Adrenal gland (tissue), 12 donors: Measurements from ENCODE around the gene THSD4. TPM values are rescaled to one million over a fixed set of nuclear protein-coding genes. Genes with fewer than 3 reads are reported as not detected.

ENCODE experiments used
- DNase-seq, 7 donors: peaks; one replicate each; pipeline ENCODE4 v3.0.0-alpha.2; 2019 to 2020
- H3K27ac ChIP-seq, 5 donors: fragments of 200-600 bp; sonication (generic) in 4 of 5; 1 replicate in 3 of 5; 2 replicates in 2 of 5; pipeline versions ENCODE4 v1.5.1 to v1.8.0; 2016 to 2020; ENCODE audit warnings: mild to moderate bottlenecking in 1 of 5
- H3K27me3 ChIP-seq: fragments of 200-600 bp; 2 replicates; pipeline ENCODE4 v1.8.0; 2021
- H3K36me3 ChIP-seq, 2 donors: fragments of 200-600 bp; replicated peaks in 1 of 2; 1 replicate in 1 of 2; 2 replicates in 1 of 2; pipeline versions ENCODE4 v1.5.1 to v1.8.0; 2018 to 2022
- H3K4me1 ChIP-seq, 2 donors: fragments of 200-600 bp; replicated peaks in 1 of 2; 1 replicate in 1 of 2; 2 replicates in 1 of 2; pipeline versions ENCODE4 v1.5.1 to v1.8.0; 2018 to 2021
- H3K4me3 ChIP-seq, 4 donors: fragments of 200-600 bp; sonication (generic) in 3 of 4; one replicate each; pipeline ENCODE4 v1.5.1; 2016 to 2018
- H3K9me3 ChIP-seq, 3 donors: fragments of 200-600 bp; sonication (generic) in 1 of 3; replicated peaks in 1 of 3; 1 replicate in 2 of 3; 2 replicates in 1 of 3; pipeline versions ENCODE4 v1.5.1 to v1.8.0; 2016 to 2021
- POLR2A ChIP-seq, 2 donors: fragments of 450-650 bp; IDR thresholded peaks; one replicate each; pipeline ENCODE4 v1.6.1; 2017; ENCODE audit warnings: antibody characterized with exemption in 2 of 2, mild to moderate bottlenecking in 2 of 2, moderate library complexity in 1 of 2
- WGBS, 4 donors: extraction: QIAGEN DNeasy Blood & Tissue Kit in 2 of 4; methylation state at CpG; one replicate each; pipeline versions ENCODE4 v1.1.5 to v1.1.7; 2013 to 2017; 5-methylcytosine and 5-hydroxymethylcytosine counted together
- intact Hi-C, 2 donors: fragments of 100-400 bp; cut with DNase I; formaldehyde crosslinking; loops; one replicate each; pipeline versions ENCODE4 v1.14.1 to v1.15.0; 2022 to 2023
- polyA plus RNA-seq, 3 donors: library from polyadenylated mRNA; stranded (reverse); fragments of 200-250 nt in 2 of 3; fragments of 350-450 nt in 1 of 3; fragmentation: Illumina TruSeq in 1 of 3; extraction: RNeasy Lipid Tissue Mini Kit (QIAGEN cat#74804) in 1 of 3; gene quantifications; one replicate each; pipeline ENCODE4 v1.2.3, GENCODE V29; 2013 to 2014
- total RNA-seq, 9 donors: library from RNA; depleted of rRNA in 4 of 9; stranded (reverse); fragments of >200 nt in 4 of 9; fragments of 120-200 nt in 1 of 9; fragmentation: NEBNext Ultra II Directional in 1 of 9; extraction: Animal tissue kit (Norgen Biotek cat#: 25700) in 1 of 9; gene quantifications; one replicate each; pipeline versions ENCODE4 v1.1.0 to v1.2.4, GENCODE V29; 2013 to 2023
- TF ChIP-seq, protein P1 (sequence below), 6 experiments: fragments of 450-650 bp in 4 of 6; fragments of 200-600 bp in 2 of 6; sonication (generic) in 1 of 6; IDR thresholded peaks; 1 replicate in 5 of 6; 2 replicates in 1 of 6; pipeline versions ENCODE4 v1.5.1 to v1.8.0; 2016 to 2021; ENCODE audit warnings: antibody characterized with exemption in 6 of 6, mild to moderate bottlenecking in 2 of 6, moderate library complexity in 1 of 6
- donor health status: healthy with polysubstance abuse.
- donor health status: Bipolar disorder and iron deficiency.
- donor health status: DM: yes; HTN: yes; CAD: no.
- donor health status: DM: no; HTN: no; CAD: no.
- donor health status: DM: no; HTN: no; CAD: no.
- donor health status: DM: yes; HTN: yes; CAD: no.

THSD4 gene
- total and polyA plus RNA-seq, 12 donors, result 5.3 to 53.2 (median 23.2) TPM

DNA sequence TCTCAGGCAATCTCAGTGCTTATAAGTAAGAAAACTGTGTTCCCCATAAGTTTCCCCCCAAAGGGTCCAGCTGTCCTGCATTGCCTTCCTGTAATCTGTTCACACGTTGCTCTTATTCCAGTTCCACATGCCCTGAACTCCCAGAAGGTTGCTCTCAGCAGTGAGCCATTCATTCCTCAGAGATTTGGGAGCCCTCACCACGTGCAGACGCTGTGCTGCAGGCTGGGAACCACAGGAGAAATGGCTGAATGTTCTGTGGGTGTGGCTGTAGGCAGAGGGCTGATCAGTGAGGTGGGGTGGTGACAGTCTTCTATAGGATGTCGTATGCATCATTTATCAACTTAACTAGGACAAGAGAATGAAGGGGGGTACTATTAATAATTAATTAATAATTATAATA is 3.3 kb upstream of the THSD4 start:
- H3K27me3 ChIP-seq, result no peaks in the 10 kb centered on the region
- H3K4me1 ChIP-seq, result peaks cover 6 to 10% of the 10 kb centered on the region in 2 donors
- H3K27ac ChIP-seq, result no peak overlapping the region
- H3K9me3 ChIP-seq, result no peaks in the 10 kb centered on the region
- 65 to 77% (median 75%) methylated on average over 4 of the region's 4 CpGs for whole genome bisulfite sequencing, 4 donors
- TF ChIP-seq, protein P1, sequence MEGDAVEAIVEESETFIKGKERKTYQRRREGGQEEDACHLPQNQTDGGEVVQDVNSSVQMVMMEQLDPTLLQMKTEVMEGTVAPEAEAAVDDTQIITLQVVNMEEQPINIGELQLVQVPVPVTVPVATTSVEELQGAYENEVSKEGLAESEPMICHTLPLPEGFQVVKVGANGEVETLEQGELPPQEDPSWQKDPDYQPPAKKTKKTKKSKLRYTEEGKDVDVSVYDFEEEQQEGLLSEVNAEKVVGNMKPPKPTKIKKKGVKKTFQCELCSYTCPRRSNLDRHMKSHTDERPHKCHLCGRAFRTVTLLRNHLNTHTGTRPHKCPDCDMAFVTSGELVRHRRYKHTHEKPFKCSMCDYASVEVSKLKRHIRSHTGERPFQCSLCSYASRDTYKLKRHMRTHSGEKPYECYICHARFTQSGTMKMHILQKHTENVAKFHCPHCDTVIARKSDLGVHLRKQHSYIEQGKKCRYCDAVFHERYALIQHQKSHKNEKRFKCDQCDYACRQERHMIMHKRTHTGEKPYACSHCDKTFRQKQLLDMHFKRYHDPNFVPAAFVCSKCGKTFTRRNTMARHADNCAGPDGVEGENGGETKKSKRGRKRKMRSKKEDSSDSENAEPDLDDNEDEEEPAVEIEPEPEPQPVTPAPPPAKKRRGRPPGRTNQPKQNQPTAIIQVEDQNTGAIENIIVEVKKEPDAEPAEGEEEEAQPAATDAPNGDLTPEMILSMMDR (IDR thresholded peaks at IDR 0.05), result no peak
- TF ChIP-seq POLR2A (IDR thresholded peaks at IDR 0.05), result no peak
- H3K4me3 ChIP-seq, result no peak overlapping the region
- no peaks in the 10 kb centered on the region for H3K36me3 ChIP-seq
- DNase-seq, result no peak
- intact Hi-C loops, result loop anchor here in 1 of 2 donors (10.0 kb wide), 1 partner anchor 133 kb away; no protein-coding TSS in a partner anchor

DNA sequence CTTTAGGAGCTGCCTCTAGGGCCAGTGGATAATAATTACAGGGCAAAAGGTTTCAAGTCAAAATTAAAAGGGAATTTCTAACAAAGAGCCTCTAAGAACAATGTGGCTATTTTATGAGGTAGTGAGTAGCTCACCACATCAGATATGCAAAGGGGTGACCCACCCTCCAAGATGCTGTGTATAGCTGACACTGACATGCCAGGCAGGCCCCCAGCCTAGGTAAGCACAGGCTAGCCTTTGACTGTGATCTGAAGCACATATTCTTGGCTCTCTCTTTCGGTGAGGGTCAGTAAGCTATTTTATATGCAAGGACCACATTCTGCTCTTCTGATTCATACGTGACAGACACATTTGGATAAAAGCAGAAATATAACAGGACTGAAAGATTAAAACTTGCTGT is 2.8 kb upstream of the THSD4 start:
- H3K27ac ChIP-seq, result no peak overlapping the region
- intact Hi-C loops, result loop anchor here in 1 of 2 donors (10.0 kb wide), 1 partner anchor 132 kb away; no protein-coding TSS in a partner anchor
- H3K36me3 ChIP-seq, result no peaks in the 10 kb centered on the region
- 84 to 95% (median 90%) methylated on average over 2 of the region's 2 CpGs for WGBS, 4 donors
- TF ChIP-seq POLR2A (IDR thresholded peaks at IDR 0.05), result no peak
- TF ChIP-seq, protein P1 (IDR thresholded peaks at IDR 0.05), result no peak
- H3K27me3 ChIP-seq, result no peaks in the 10 kb centered on the region
- H3K9me3 ChIP-seq, result no peaks in the 10 kb centered on the region
- no peak for DNase-seq
- peaks cover 6 to 10% of the 10 kb centered on the region in 2 donors for H3K4me1 ChIP-seq
- no peak overlapping the region for H3K4me3 ChIP-seq

- 85 to 88% (median 87%) methylated on average over 11 of the region's 11 CpGs for WGBS, 4 donors
- peaks cover 6 to 10% of the 10 kb centered on the region in 2 donors for H3K4me1 ChIP-seq
- no peak overlapping the region for H3K4me3 ChIP-seq
- H3K36me3 ChIP-seq, result no peaks in the 10 kb centered on the region
- TF ChIP-seq, protein P1 (IDR thresholded peaks at IDR 0.05), result no peak
- no peak for TF ChIP-seq POLR2A (IDR thresholded peaks at IDR 0.05)
- peak in 1 of 7 donors; percentile 7 for DNase-seq
- no peaks in the 10 kb centered on the region for H3K27me3 ChIP-seq
- intact Hi-C loops, result loop anchor here in 1 of 2 donors (10.0 kb wide), 1 partner anchor 131 kb away; no protein-coding TSS in a partner anchor
- H3K27ac ChIP-seq, result no peak overlapping the region
- H3K9me3 ChIP-seq, result no peaks in the 10 kb centered on the region
These were observed 1.1 kb upstream of the THSD4 start for GRCh38 chr15:71114066-71114680.

- H3K4me1 ChIP-seq, result no peaks in the 10 kb centered on the region
- TF ChIP-seq POLR2A (IDR thresholded peaks at IDR 0.05), result no peak
- TF ChIP-seq, protein P1 (IDR thresholded peaks at IDR 0.05), result no peak
- H3K27ac ChIP-seq, result peak overlapping the region in 4 of 5 donors; percentile 49 to 85 (median 64)
- no peaks in the 10 kb centered on the region for H3K9me3 ChIP-seq
- peak; percentile 38 to 75 (median 63) for DNase-seq
- 1 to 3% (median 1%) methylated on average over 11 to 93 of the region's 93 CpGs for WGBS, 4 donors
- H3K4me3 ChIP-seq, result peak overlapping the region in 2 of 4 donors; percentile 54 to 80
- H3K36me3 ChIP-seq, result no peaks in the 10 kb centered on the region
- intact Hi-C loops, result loop anchor here in 1 of 2 donors (5.0 to 10.0 kb wide), 2 partner anchors 129 to 327 kb away; no protein-coding TSS in a partner anchor
- no peaks in the 10 kb centered on the region for H3K27me3 ChIP-seq
These were observed 488 bp downstream of the THSD4 start for GRCh38 chr15:71115567-71116351.
